ENCODE results near the gene COL9A1. TPM values are rescaled to one million over a fixed set of nuclear protein-coding genes. Genes with fewer than 3 reads are reported as not detected.
"Not testable (repeated sequence)": the region's sequence is repeated elsewhere in the genome, so short reads cannot be mapped to it uniquely, and the experiment has no call there.

The COL9A1 gene
- total RNA-seq, 1 experiment from 2014 or later = 7.8 TPM

GRCh38 chr6:70325009-70325408 lies 22.1 kb upstream of the COL9A1 start:
- Histone ChIP-seq H3K79me2 (ENCODE audit: insufficient read depth, low read length) (no peaks in the 10 kb centered on the region), H3K79me1 (ENCODE audit: insufficient read depth, low read depth, low read length, poor library complexity, severe bottlenecking) (no peaks in the 10 kb centered on the region)

DNA sequence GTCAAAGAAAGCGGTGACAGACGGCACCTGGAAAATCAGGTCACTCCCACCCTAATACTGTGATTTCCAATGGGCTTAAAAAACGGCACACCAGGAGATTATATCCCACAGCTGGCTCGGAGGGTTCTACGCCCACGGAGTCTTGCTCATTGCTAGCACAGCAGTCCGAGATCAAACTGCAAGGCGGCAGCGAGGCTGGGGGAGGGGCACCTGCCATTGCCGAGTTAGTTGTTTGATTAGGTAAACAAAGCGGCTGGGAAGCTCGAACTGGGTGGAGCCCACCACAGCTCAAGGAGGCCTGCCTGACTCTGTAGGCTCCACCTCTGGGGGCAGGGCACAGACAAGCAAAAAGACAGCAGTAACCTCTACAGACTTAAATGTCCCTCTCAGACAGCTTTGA lies 14.9 kb upstream of the COL9A1 start:
- not testable (repeated sequence) for H3K27me3 Mint-ChIP-seq (ENCODE audit: low read depth); H3K9ac ChIP-seq (ENCODE audit: extremely low read depth, insufficient read length, low read length); H2BK15ac ChIP-seq (ENCODE audit: low read depth, low read length); H4K8ac ChIP-seq (replicated peaks; ENCODE audit: insufficient read length, low read depth, low read length); H3K79me2 ChIP-seq (ENCODE audit: insufficient read depth, low read length); H3K4me1 Mint-ChIP-seq; H2BK12ac ChIP-seq (ENCODE audit: insufficient read length, low read depth, low read length); H2AK5ac ChIP-seq (ENCODE audit: insufficient read length, low read length); H3K27me3 ChIP-seq (ENCODE audit: insufficient read depth, low read length); H4K20me1 ChIP-seq (ENCODE audit: control insufficient read depth, insufficient read depth, insufficient read length); H3K56ac ChIP-seq (ENCODE audit: insufficient read length, low read depth, low read length); H3K9me3 ChIP-seq (ENCODE audit: control insufficient read depth, low read depth, low read length); H3K27ac ChIP-seq (ENCODE audit: insufficient read length, low read depth, low read length); H3K4ac ChIP-seq (ENCODE audit: low read depth, low read length); H2BK120ac ChIP-seq (ENCODE audit: low read depth, low read length, poor library complexity, severe bottlenecking); H3K79me1 ChIP-seq (ENCODE audit: insufficient read depth, low read depth, low read length, poor library complexity, severe bottlenecking); H3K14ac ChIP-seq (ENCODE audit: insufficient read depth, low read length); H3K4me2 ChIP-seq (ENCODE audit: insufficient read depth, insufficient read length, low read length); H3T11ph ChIP-seq (ENCODE audit: low read length); H4K91ac ChIP-seq (ENCODE audit: insufficient read length, low read depth, low read length); H3K23me2 ChIP-seq (ENCODE audit: insufficient read length, low read depth, low read length, poor library complexity, severe bottlenecking); H3K23ac ChIP-seq (ENCODE audit: insufficient read length, low read depth, low read length); H2AFZ ChIP-seq (ENCODE audit: low read length); H3K4me1 ChIP-seq (ENCODE audit: insufficient read depth, low read length); H2BK5ac ChIP-seq (ENCODE audit: insufficient read length, low read length); H2BK20ac ChIP-seq (ENCODE audit: low read depth, low read length, poor library complexity, severe bottlenecking); H3K4me3 Mint-ChIP-seq; H4K5ac ChIP-seq (ENCODE audit: insufficient read length, low read depth, low read length); H3K18ac ChIP-seq (ENCODE audit: insufficient read length, low read depth, low read length); DNase-seq; H3K27ac Mint-ChIP-seq
- peaks cover 7 to 22% (median 12%) of the 10 kb centered on the region in 3 experiments; a peak in 4 of 7 replicates for H3K36me3 Mint-ChIP-seq (ENCODE audit: insufficient read depth in 1 of 3, low read depth in 3 of 3)
- WGBS (ENCODE audit: extremely low coverage, insufficient read length, low lambda C conversion rate) = no CpG with 5 or more reads among the region's 12 CpGs
- peaks cover 15 to 23% of the 10 kb centered on the region in 2 experiments for H3K9me3 Mint-ChIP-seq

More at GRCh38 chr6:70325009-70325408, 22.1 kb upstream of the COL9A1 start:
- Histone ChIP-seq H3K4ac (ENCODE audit: low read depth, low read length) (no peak overlapping the region), H2BK5ac (ENCODE audit: insufficient read length, low read length) (no peak overlapping the region), H3K4me1 (ENCODE audit: insufficient read depth, low read length) (no peaks in the 10 kb centered on the region), H2BK12ac (ENCODE audit: insufficient read length, low read depth, low read length) (no peak overlapping the region), H2AFZ (ENCODE audit: low read length) (no peak overlapping the region), H4K8ac (replicated peaks; ENCODE audit: insufficient read length, low read depth, low read length) (no peak overlapping the region), H2BK15ac (ENCODE audit: low read depth, low read length) (no peak overlapping the region), H4K91ac (ENCODE audit: insufficient read length, low read depth, low read length) (no peak overlapping the region), H3K27ac (ENCODE audit: insufficient read length, low read depth, low read length) (no peak overlapping the region), H3K9ac (ENCODE audit: extremely low read depth, insufficient read length, low read length) (no peak overlapping the region), H3K27me3 (ENCODE audit: insufficient read depth, low read length) (no peaks in the 10 kb centered on the region), H3K23ac (ENCODE audit: insufficient read length, low read depth, low read length) (no peak overlapping the region), H3T11ph (ENCODE audit: low read length) (no peak overlapping the region), H2AK5ac (ENCODE audit: insufficient read length, low read length) (no peak overlapping the region), H3K23me2 (ENCODE audit: insufficient read length, low read depth, low read length, poor library complexity, severe bottlenecking) (no peaks in the 10 kb centered on the region), H3K9me3 (ENCODE audit: control insufficient read depth, low read depth, low read length) (no peaks in the 10 kb centered on the region), H4K20me1 (ENCODE audit: control insufficient read depth, insufficient read depth, insufficient read length) (no peaks in the 10 kb centered on the region), H3K4me2 (ENCODE audit: insufficient read depth, insufficient read length, low read length) (no peak overlapping the region), H4K5ac (ENCODE audit: insufficient read length, low read depth, low read length) (no peak overlapping the region), H3K18ac (ENCODE audit: insufficient read length, low read depth, low read length) (no peak overlapping the region), H3K56ac (ENCODE audit: insufficient read length, low read depth, low read length) (no peak overlapping the region), H2BK120ac (ENCODE audit: low read depth, low read length, poor library complexity, severe bottlenecking) (no peak overlapping the region), H2BK20ac (ENCODE audit: low read depth, low read length, poor library complexity, severe bottlenecking) (no peak overlapping the region), H3K14ac (ENCODE audit: insufficient read depth, low read length) (no peak overlapping the region)
- Mint-ChIP-seq H3K9me3 (no peaks in the 10 kb centered on the region; a peak in 1 of 5 replicates), H3K36me3 (ENCODE audit: insufficient read depth in 1 of 3, low read depth in 3 of 3) (no peaks in the 10 kb centered on the region), H3K4me1 (peaks cover 3% of the 10 kb centered on the region in 2 experiments), H3K4me3 (no peak overlapping the region), H3K27ac (no peak overlapping the region), H3K27me3 (ENCODE audit: low read depth) (no peaks in the 10 kb centered on the region; the same call in 1 of the 2 replicates)
- TF ChIP-seq CTCF (conservative IDR thresholded peaks at IDR 0.05) = no peak
- DNase-seq = no peak

All from H9 (cell line).